NOMO-1 (cell line): ENCODE results near the gene TMEM131L.

Experiments
- DNase-seq, 2 experiments: peaks; one replicate each; lab custom pipeline; 2025; ENCODE audit not compliant: unreplicated experiment in 2 of 2; lab: John Stamatoyannopoulos, UW

The TMEM131L gene

DNA sequence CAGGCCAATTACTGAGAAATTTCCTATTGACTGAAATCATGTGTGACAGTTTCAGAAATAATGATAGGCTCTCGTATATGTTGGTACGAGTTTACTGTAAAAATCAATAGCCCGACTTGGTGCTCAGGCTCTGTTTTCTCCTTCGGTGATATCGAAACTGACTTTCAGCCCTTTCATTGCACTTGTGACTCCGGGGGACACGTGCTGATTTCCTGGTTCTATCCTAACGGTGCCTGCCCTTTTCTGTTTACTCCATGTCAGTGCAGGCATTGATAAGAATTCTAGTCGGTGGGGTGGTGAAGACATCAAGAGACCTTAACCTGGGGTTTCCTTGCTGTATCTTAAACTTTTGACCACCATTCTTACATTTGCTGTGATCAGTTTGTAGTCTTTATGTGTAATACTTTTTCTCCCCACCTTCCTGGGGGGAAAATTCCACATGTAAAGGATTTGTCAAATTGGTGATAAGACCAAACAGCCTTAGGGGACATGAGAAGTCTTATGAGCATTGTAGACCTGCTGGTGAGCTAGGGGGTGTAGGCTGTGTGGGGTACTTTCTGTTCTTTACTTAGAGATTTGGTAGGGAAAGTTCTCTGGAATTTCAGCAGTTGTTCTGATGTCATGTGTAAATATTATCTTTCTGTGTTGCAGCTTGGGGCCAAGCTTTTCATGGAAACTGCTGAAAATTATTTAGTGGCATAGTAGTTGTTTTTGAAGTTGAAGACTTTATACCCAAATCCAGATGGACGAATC, 52.7 kb downstream of the TMEM131L start:
- no peak for DNase-seq

DNA sequence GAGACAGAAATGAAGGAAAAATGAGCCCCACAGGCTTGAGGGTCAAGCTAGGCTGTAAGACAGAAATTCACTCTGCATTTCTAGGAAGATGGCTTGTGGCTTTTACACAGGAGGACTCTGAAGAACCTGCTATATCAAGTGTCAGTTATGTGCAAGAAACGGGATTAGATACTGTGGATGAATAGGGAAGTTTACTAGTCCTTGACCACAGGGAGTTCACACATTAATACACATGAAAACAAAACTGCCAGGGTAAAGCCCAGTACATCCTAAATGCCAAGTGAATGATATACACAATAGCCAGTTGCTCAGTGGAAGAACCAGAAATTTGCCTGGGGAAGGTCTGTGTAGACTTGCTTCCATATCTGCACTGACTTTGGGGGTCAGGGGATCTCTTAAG, 53.5 kb downstream of the TMEM131L start:
- peak in 1 of 2 experiments; percentile 27 for DNase-seq

DNA sequence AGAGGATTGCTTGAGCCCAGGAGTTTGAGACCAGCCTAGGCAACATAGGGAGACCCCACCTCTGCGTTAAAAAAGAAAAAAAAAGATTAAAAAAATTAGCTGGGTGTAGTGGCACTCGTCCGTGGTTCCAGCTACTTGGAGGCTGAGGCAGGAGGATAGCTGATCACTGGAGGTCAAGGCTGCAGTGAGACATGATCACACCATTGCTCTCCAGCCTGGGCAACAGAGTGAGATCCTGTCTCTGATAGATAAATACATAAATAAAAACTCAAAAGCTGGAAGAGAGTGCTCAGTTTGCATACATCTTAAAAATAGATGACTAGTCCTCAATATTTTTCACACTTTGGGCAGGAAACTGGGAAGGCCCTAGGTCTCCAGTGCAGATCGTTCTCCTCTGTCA, 54.1 kb downstream of the TMEM131L start:
- DNase-seq = no peak

DNA sequence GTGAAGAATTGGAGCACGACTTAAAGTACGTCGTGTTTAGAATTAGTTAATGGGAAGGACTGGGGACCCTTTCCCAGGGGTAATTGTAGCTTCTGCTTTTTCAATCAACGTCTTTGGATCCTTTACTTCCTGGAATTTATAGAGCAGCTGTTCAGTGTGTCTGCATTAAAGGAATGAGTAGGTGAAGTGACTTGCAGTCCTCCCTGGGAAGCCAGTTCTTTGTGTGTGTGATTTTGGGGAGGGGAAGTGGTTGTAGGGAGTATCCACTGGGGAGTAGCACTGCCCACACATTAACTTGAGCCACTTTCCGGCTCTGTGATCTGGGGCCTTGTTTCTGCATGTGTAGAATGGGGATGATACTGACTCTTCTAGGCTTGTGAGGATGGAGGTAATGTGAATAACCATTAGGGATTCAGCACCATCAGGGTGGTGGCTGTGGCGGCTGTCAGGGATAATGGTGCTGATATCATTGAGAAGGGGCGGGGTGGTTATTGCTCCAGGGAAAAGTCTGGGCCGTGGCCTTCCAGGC, 54.7 kb downstream of the TMEM131L start:
- no peak for DNase-seq

DNA sequence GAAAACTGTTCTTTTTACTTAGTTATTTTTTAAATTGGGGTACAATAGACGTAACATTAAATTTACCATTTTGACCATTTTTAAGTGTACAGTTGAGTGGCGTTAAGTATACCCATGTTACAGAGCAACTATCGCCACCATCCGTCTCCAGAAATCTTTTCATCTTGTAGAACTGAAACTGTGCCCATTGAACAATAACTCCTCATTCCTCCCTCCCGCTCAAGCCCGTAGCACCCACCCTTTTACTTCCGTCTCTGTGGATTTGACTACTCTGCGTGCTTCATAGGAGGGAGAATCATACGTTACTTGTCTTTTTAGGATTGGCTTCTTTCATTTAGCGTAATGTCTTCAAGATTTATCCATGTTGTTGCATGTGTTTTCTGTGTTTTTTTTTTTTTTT, 55.3 kb downstream of the TMEM131L start:
- DNase-seq = no peak

DNA sequence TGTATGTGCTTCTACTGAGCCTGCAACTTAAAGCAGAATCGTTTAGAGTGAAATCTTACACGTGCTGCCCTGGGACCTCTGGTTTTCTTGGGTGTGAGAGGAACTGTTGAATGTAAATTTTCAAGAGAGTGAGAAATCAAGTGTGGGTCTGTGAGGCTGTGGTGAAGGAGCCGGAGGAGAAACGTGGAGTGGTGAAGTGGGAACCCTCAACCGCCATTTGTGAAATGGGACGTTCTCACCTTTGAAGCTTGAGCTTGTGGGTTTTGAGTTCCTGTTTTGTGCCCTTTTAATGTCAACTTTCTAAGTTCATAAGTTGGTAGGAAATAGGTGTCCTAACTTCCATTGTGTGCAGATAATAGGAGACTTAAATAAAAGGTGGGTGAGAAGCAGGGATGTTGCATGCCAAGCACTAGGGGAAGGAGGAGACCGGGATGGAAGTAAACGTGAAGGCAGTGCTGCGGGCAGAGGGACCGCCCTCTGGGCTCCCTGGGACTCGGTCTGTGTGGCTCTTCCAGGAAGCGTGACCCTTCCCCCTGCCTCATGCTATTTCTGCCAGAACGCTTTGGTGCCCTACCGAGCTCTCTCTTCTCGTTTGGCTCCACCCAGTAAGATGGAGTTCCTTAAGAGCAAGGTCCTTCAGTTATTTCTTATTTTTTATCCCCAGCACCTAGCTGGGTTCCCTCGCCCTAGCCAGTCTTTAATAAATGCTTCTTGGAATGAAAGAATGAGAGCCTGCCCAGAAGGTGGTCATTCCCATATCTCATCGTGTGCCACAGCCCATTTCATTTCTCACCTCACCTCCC, 56.0 kb downstream of the TMEM131L start:
- peak in 1 of 2 experiments; percentile 42 for DNase-seq

DNA sequence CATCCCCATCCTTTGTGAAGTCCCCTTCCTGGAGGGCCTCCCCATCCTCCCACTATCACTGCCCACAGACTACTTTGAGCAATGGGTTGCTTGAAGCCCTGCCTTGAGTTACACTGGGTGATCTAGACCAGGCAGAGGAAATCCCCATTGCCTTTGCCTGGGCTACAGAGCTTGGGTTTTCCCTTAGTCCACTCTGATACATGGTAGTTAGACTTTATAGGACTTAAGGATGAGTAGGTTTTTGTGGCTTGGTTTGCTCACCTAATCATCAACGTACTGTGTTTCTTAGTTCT, 56.6 kb downstream of the TMEM131L start:
- DNase-seq = no peak

DNA sequence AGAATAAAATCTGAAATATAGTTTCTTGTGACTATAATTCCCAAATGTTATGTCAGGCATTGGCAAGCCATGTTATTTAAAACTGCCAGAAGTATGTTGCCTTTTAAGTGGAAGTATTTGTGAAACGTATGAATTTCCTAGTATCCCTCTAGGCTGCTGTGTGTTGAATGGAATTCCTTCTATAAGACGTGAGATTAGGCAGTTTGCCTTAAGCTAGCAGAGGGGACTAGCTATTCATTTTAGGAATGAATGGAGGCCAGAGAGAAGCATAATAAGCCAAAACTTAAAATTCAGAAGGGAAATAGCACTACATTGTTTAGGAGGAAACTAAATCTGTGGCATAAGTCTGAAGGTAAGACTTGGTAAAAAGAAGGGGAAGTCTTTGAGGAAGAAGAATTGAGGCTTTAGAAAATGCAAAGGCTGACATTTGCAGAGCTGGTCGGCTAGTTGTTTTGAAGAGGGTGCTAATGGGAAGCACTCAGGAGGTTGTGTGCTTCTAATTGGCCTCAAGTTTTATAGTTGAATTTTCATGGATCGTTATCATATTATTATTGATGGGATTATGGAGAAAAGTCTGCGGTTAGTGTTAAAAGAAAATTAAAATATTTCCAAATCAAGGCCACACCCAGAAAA, 57.1 kb downstream of the TMEM131L start:
- DNase-seq = peak; percentile 13 to 50

DNA sequence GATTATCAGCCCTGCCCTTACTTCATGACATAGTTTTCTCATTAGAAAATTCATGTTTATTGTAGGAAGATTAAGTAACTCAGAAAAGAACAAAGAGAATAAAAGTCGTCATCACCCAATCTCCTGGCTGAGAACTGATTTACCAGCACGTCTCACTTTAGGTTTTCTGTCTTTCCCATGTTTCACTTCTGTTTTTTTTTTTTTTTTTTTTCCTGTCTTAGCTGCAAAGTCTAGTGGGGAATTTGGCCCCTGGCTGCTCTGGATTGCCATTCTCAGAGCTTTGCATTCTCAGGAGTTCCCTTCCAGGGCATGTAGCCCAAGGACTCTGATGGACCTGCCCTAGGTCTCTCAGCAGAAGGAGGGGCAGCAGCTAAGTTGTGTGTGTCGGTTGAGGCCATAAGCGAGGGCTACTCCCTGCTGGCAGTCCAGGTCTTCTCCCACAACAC, 57.8 kb downstream of the TMEM131L start:
- DNase-seq = peak in 1 of 2 experiments; percentile 28

DNA sequence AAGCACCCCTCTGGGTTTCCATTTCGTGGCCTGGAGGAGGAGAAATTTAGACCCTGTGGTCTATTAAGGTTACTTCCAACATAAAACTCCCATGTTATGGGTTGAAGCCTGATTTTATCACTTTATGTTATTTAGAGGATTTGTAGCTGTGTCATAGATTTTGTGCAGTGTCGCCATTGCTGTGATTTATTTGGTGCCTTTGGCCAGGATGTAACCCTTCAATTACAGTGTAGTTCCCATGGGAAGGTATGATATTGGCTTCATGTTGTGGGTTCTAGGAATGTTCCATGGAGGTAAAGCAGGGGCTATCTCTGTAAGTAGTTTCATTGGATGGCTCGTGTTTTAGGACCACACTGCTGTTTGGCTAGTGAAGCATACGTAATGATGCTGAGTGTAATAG, 58.5 kb downstream of the TMEM131L start:
- DNase-seq = no peak

DNA sequence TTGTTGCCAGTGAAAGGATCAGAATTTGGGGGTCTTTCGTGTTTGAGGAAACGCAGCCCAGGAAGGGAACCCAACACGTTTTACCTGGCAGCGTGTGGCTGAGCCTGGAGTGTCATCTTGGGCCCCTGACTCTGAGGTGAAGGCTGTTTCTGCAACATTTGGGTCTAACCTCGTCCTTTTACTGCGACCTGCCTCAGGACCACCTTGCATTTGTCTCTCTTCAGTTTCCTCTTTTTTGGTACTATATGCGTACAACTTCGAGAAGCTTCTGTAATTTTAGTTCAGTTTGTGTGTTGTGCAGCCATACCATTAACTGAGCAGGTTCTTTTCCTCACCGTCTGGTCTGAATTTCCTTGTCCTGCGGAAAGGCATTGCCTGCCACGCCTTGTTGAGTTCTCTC, 61.5 kb downstream of the TMEM131L start:
- DNase-seq = no peak

DNA sequence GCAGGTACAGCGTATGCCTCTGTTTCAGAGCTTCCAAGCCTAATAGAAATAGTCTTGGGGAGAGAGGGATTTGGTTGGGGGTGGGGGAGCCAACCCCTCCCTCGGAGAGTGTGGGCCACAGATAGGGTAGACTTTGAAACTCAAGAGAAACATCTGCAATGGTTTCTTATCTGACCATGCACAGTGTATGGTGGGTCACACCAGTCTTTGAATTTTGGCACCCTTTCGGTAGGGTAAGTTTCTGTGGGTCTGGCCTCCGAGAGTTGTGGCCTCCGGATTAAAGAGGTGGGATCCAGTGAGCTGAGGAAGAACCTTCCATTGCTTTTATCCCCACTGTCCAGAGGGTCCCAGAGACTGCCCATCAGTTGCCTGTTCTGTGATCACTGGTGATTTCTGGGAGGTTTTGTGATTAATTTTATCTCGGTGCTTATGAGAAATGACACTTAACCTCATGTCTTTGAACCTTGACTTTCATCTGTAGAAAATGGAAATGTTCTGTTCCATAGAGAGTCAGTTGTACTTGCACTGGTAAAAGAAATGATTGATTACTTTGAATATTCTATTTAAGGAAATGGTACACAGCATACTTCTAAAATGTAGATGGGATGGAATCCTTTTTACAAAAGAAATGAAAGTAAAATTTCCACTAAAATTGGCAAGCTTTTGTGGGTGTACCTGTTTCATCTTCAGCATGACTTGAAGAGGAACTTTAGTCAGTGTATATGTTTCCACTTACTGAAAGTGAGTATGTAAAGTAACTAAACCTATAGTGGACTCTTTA, 62.7 kb downstream of the TMEM131L start:
- DNase-seq = no peak

DNA sequence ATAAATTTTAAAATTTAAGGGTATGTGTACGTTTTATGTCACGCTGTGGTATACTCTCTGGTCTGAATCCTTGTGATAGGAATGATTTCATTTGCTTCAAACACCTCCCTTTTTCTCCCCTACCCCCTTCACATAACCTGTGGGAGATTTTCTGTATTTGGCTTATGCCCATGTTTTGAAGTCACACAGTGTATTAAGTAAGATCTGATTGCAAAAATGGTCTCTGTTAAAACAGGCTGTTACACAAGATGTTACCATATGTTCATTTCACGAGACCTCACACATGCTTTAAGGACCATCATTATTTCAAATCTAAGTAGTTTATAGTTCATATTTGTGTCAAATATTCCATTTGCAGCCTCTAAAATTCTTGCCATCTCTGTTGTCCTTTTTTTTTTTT, 63.5 kb downstream of the TMEM131L start:
- peak; percentile 17 to 82 for DNase-seq

DNA sequence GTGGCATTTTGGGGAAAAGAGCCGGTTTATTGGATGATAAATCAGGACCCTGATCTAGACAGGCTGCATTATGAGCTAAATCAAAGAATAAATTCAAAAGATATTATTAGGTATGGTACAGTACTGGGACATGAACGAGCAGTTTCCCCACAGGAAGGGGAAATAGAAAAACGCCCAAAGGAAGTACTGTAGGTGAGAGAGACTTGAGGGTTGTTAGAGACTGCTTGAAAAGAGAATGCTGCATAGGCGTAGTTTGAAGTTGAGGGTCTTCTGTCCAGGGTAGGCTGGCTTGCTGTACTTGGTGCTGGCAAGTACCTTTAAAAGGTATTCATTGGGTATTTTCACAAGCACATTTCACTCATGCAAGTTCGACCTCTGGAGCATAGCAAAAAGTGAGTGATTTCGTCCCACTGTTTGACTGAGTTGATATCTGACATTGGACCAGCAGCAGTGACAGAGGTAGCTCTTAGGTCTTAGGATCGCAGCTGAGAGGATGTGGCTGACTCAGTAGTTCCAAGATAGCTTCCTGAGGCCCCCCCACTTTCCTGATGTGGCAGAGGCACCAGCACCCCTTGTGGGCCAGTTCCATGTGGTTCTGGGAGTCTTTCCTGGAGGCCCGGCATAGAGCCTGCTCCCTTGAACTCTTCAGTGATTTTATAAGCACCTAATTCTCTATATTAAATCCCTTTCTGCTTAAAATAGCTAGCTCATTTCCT, 64.3 kb downstream of the TMEM131L start:
- peak in 1 of 2 experiments; percentile 7 for DNase-seq

DNA sequence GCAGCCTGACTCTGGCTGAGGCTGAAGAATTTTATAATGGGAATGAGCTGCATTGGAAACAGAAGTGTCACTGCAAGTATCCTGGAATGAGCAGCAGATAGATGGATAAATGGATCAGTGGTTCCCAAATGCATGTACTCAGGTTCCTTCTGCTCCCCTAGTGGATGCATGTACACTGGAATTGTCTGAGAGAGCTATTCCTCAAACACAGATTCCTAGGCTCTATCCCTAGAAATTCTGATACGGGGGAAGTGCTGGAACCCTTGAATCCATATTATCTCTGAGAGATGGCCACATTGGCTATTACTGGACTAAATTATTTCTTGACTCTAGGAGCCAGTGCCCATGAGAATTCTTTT, 64.8 kb downstream of the TMEM131L start:
- no peak for DNase-seq

DNA sequence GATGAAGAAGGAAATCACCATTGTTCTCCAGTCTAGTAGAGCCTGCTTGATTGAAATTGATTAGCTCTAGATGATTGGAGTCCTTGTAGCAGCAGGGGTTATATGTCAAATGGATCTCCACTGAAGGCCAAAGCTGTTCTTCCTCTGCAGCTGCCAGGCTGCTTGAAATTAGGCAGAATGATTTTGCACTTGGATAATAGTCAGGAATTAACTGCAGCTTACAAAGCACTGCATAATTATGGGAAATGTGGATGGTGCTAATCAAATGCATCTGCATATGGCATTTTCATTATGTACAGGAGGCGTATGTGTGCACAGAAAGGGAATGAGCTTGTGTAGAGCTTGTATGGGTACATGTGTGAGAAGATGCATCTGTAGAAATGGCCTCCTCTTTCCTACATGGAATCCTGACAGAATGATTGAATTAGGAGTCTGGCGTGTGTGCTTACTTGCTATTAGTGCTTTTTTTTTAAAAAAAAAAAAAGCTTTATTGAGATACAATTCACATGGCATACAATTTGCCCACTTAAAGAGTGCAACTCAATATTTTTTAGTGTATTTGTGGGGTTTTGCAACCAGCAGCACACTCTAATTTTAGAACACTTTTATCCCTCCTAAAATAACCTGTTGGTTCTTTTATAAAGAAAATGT, 65.9 kb downstream of the TMEM131L start:
- no peak for DNase-seq

DNA sequence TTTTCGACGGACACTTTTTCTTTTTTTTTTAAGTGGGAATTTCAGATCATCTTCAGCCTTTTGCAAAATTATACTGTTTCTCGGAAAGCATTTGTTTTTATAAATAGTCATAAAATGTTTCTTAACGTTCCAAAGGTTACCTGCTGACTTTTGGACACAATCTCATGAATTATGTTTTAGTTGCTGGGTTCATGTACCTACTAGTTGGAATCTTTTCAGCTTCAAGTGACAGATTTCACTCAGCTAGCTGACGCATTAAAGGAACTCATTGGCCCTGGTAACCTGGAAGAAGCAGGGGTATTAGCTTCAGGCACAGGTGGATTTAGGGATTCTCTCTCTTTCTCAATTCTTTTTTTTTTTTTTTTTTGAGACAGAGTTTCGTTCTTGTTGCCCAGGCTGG, 66.5 kb downstream of the TMEM131L start:
- DNase-seq = no peak

DNA sequence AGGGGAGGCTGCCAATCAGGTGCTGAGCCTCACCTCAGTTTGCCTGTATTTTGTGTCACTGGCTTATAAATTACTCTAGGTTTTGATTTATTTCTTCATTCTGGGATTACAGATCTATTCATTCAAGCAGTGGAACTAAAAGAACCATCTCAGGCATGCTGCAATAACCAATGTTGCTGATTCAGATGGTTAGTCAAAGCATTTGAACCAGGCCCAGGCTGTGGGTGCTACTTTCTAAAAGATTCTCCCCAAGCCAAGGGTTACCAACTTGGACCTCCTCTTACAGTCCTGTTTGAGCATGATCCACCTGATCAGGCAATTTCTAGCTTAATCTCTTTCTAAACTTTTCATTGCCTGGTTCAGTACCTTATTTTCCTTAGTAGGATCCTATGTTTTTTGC, 67.2 kb downstream of the TMEM131L start:
- DNase-seq = no peak

DNA sequence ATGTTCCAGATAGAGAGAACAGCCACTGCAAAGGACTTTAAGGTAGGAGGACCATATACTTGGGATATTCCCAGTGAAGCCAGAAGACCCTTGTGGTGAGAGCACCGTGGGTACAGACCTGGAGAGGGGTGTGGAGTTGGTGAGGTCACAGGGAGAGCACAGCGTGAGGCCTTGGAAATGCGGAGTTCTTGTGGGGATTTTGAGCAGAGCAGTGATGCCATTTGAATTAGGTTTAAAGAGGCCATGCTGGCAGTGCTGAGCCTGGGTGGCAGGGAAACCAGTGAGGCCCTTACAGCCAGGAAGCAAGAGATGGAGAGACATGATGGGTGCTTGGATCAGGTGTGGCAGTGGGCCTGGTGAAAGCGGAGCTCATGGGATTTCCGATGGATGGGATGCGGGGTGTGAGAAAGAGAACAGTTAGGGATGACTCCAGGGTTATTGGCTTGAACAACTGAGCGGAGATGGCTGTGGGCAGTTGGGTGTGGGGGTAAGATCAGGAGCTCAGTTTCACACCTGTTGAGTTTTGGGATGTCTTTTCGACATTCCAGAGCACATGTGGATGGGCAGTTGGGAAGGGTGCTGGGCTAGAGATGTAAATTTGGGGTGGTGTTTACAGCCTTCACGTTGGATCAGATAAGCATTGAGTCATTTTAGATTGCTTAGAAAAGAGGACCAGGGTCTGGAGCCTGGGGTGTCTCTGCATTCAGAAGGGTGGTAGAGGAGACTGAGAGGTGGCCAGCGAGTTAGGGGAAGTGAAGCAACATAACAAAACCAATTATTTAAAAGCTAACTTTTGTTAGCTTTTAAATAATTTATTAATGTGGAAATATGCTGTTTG, 68.9 kb downstream of the TMEM131L start:
- DNase-seq = no peak
